NCI-H1436 treated with DMSO at 0.1 percent for 48 hours (cell line): ENCODE data around the gene MRPL21.

Experiments
- DNase-seq: peaks from one replicate; lab custom pipeline; 2025; lab: John Stamatoyannopoulos, UW

The MRPL21 gene

DNA sequence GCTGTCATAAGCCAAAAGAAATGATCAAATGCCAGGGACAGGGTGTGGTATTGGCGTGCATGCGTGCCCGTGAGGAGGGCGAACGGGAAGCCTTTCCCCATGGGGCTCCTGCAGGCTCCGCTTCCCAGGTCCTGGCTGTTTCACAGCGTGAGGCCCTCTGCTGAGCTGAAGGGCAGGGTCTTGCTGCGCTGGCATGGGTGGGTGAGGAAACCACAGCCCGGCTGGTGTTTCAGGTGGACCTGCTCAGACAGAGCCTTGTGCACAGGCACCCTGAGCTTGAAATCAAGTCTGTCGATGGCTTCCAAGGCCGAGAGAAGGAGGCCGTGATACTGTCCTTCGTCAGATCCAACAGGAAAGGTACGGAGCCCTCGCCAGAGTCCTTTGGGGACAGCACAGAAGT lies 31.4 kb upstream of the MRPL21 start:
- DNase-seq, result no peak

DNA sequence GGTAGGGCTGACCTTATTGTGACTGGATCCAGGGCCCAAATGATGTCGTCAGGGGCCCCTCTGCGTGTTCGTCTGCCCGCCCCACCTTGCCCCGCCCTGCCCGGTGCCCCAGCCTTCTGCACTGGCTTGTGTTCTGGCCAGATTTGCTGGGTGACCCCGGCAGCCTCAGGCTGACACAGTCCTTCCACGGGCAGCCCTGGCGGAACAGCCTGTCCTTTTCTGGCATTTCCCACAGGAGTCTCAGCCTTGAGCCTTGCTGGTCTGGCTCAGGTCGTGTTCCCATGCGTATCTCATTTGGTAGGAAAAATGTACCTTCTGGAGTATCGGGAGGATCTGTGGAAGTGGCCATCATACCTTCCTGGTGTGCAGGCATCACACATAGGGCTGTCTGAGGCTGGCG lies 31.0 kb upstream of the MRPL21 start:
- no peak for DNase-seq

GRCh38 chr11:68934321-68934645 lies 30.7 kb upstream of the MRPL21 start:
- no peak for DNase-seq

GRCh38 chr11:68933605-68934320 lies 30.1 kb upstream of the MRPL21 start:
- no peak for DNase-seq

DNA sequence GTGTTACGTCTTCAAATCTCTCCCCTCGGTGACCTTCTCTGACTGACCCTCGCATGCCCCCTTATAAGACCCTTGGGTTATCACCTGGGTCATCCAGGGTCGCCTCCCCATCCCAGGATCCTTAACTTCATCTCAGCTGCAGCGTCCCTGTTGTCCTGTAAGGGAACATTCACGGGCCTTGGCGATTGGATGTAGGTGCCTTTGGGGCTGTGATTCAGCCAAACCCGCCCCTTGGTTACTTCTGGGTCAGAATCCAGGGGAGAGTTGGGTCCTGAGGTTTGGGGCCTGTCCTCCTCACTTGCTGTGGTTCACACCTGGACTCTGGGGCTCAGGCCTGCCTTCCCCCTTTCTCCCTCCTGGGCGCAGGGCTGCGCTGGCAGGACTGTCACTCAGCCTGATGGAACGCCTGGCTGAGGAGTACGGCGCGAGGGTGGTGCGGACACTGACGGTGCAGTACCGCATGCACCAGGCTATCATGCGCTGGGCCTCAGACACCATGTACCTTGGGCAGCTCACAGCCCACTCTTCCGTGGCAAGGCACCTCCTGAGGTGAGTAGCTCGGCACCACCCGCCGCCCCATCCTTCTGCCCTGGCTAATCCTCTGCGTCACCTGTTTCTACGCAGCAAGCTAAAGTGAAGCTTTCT lies 29.4 kb upstream of the MRPL21 start:
- DNase-seq, result no peak

DNA sequence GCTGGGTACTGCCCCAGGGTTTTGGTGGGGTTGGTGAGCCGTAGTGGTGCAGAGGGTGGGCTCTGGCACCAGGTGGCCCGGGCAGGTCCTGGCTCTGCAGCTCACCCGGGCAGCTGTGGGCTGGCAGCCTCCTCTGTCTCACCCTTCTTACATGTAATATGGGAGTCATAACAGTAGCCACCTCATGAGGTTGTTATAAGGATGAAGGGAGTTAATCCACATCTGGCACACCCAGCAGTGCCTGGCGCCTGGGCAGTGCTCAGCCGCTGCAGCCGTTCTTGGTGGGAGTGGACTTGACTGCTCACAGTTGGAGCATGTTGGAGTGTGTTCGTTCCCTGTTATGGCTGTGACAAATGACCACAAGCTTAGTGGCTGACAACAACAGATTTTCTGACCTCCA lies 28.7 kb upstream of the MRPL21 start:
- DNase-seq, result no peak

GRCh38 chr11:68931911-68932310 lies 28.3 kb upstream of the MRPL21 start:
- DNase-seq, result no peak

DNA sequence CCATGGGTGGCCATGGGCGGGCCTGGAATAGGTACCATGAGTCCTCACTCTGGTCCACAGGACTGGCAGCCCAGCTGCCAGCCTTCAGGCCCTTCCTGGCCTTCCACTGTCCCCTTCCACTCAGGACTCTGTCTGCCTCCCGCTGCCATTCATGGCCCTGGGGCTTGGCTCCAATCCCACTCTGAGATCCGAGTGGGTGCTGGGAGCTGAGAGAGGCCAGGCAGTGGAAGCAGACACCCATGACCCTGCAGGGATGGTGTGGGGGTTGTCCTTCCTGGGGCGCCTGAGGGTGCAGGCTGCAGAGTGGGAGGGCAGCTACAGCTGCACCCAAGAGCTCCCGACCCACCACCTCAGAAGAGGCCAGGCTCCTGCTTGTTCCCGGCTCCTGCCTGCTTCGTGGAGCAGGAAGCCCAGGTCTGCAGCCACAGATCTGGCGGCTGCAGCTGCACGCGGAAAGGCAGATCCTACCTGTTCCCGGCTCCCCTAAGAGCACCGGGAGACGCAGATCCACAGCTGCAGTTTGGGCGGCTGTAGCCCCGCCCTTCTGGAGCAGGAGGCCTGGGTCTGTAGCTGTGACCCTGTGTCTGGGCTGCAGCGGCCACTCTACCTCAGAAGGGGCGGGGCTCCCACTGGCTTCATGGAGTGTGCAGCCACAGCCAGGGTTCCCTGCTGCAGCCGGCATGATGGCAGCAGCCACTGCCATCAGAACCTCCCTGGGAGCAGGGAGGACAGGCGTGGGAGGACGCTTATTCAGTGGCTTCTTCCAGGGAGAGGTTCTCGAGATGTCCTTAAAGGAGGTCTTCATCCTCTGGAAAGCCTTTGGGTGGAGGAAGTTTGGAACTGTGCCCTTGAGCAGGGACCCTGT lies 27.6 kb upstream of the MRPL21 start:
- no peak for DNase-seq

GRCh38 chr11:68929706-68930570 lies 26.3 kb upstream of the MRPL21 start:
- DNase-seq, result no peak

GRCh38 chr11:68929135-68929534 lies 25.5 kb upstream of the MRPL21 start:
- DNase-seq, result no peak

- DNase-seq, result no peak
Measured at GRCh38 chr11:68928136-68928880, 24.7 kb upstream of the MRPL21 start.

- no peak for DNase-seq
Measured at GRCh38 chr11:68927280-68928135, 23.9 kb upstream of the MRPL21 start.

- DNase-seq, result no peak
Measured at GRCh38 chr11:68925611-68926010, 22.0 kb upstream of the MRPL21 start.

DNA sequence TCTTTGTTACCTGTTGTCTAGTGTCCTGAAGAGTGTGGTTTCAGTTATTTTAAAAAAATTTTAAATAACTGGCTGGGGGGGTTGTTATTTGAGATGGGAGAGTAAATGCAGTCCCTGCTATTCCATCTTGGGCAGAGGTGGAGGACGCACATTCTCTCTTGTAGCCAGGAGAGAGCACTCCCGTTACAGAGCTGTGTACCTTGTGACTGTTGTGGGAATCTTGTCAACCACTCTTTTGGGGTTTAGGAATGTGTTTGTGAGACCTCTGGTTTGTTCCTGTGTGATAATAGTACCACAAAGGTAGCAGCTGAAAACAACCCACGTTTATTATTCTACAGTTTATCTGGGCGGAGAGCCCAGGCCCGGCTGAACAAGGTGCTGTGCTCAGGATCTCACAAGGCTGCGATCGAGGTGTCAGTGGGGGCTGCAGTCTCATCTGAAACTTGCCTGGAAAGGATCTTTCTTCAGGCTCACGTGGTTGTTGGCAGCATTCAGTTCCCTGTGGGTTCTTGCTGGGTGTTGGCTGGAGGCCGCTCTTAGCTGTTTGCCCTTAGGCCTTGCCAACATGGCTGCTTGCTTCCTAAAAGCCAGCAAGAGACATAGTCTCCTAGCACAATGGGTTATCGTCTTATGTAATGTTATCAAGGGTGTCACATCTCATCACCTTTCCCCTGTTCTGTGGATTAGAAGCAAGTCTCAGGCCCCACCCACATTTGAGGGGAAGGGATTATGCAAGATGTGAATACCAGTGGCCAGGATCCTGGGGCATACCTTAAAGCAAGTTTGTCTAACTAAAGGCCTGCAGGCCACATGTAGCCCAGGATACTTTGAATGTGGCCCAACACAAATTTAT lies 20.7 kb upstream of the MRPL21 start:
- DNase-seq, result no peak

DNA sequence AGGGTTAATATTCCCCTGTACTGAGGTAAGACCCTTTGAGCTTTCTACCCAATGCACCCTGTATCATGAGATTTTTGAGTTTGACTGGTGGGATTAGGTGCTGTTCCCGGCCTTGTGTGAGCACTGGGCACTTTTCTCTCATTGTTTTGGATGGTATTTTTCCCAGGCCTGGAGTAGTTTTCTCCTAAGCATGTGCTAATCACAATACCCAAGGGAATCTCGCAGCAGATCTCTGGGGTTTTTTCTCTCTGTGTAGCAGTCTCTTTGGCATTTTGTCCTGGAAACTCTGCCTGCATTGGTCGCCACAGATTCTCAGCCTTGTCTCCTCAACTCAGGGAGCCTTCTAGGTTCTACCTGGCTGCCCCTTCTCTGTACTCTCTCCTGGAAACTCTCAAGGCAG lies 20.0 kb upstream of the MRPL21 start:
- no peak for DNase-seq

GRCh38 chr11:68916439-68916838 lies 12.8 kb upstream of the MRPL21 start:
- no peak for DNase-seq

DNA sequence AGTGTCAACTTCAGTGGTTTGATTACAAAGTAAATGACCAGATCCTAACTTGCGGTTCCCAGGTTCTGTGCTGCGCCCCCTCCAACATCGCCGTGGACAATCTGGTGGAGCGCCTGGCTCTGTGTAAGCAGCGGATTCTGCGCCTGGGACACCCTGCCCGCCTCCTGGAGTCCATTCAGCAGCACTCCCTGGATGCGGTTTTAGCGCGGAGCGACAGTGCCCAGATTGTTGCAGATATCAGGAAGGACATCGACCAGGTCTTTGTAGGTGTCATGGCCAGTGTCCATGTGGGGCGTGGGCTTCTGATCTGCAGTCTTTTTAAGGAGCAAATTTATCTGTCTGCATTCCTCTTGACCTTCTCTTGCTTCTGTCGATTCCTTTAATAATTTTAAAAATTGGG lies 11.1 kb upstream of the MRPL21 start:
- no peak for DNase-seq

DNA sequence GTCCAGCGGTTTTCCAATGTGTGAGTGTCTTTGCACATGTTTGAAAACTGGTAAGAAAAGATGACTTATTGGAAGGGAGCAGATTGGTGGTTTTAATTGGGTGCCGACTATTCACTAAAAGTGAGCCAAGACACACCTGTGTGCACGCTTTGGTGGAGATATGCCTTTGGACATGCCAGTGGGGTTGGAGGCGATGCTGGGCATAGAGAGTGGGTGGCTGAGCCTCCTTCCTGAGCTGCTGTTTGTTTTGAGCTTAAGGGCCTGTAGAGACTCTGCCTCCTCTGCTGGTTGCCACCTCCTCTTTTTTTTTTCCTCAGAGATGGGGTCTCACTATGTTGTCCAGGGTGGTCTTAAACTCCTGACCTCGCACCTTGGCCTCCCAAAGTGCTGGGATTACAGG lies 9.6 kb upstream of the MRPL21 start:
- DNase-seq, result no peak

- DNase-seq, result no peak
Measured at GRCh38 chr11:68912254-68912653, 8.6 kb upstream of the MRPL21 start.

- DNase-seq, result no peak
Measured at GRCh38 chr11:68911731-68912130, 8.1 kb upstream of the MRPL21 start.
